HCT116 (cell line): ENCODE measurements around the gene SNX25. TPM values are rescaled to one million over a fixed set of nuclear protein-coding genes. Genes with fewer than 3 reads are reported as not detected.
A peak's percentile ranks its signal among the peaks of the same experiment; 100 is the strongest.

ENCODE experiments used
- ATAC-seq: fragments of 200-7000 bp; cut with Tn5 transposase; 2 replicates; pipeline ENCODE4 v1.9.1; 2020; ENCODE audit warnings: mild to moderate bottlenecking, moderate library complexity
- BruUV-seq: library from RNA; stranded (reverse); fragments of 400-500 nt; replicated peaks from 2 replicates; lab custom pipeline; 2021; lab: Mats Ljungman, UMichigan
- CTCF ChIA-PET: fragments of 300-600 bp; sonication (Branson Sonifier 250); formaldehyde crosslinking; loops from one replicate; lab custom pipeline; 2021; ENCODE audit warnings: antibody characterized with exemption; lab: Charles Lee
- POLR2A ChIA-PET: fragments of 300-600, 350-600 bp; sonication (Branson Sonifier 250); formaldehyde crosslinking; loops from one replicate; lab custom pipeline; 2021; ENCODE audit warnings: antibody characterized with exemption; lab: Charles Lee
- RAD21 ChIA-PET, 2 experiments: fragments of 300-600 bp; sonication (Branson Sonifier 250); formaldehyde crosslinking; loops; one replicate each; lab custom pipeline; 2023; ENCODE audit warnings: low total read pairs in 2 of 2; ENCODE audit not compliant: uncharacterized antibody in 2 of 2, unreplicated experiment in 2 of 2, low non-redundant PET in 1 of 2; lab: Charles Lee
- DNase-seq: peaks from one replicate; pipeline ENCODE4 v3.0.0-alpha.2; 2010; ENCODE audit warnings: low read depth, low spot score
- H2AFZ ChIP-seq: fragments of 200-600 bp; shearing (Covaris generic), sonication (generic); 2 replicates; pipeline ENCODE4 v1.6.1; 2017; ENCODE audit warnings: low read depth, mixed run types, mixed read lengths, antibody characterized with exemption, low read length; ENCODE audit not compliant: poor library complexity, severe bottlenecking
- H3K27ac ChIP-seq: 2 replicates; pipeline ENCODE4 v1.5.1; 2012; ENCODE audit warnings: low read depth, low read length
- H3K27me3 ChIP-seq: fragments of 200-600 bp; sonication (generic); 2 replicates; pipeline ENCODE4 v1.6.1; 2016; ENCODE audit warnings: mixed run types, low read length, mixed read lengths; ENCODE audit not compliant: insufficient read depth
- H3K36me3 ChIP-seq, 2 experiments: fragments of 200-500 bp in 1 of 2; fragments of 200-600 bp in 1 of 2; sonication (Bioruptor generic) in 1 of 2; sonication (generic) in 1 of 2; 2 replicates each; pipeline versions ENCODE4 v1.5.1 to v1.6.1; 2014 to 2016; ENCODE audit warnings: low read length in 2 of 2, inconsistent platforms in 1 of 2, mixed read lengths in 1 of 2, mixed run types in 1 of 2; ENCODE audit not compliant: insufficient read depth in 2 of 2, control insufficient read depth in 1 of 2
- H3K4me1 ChIP-seq, 2 experiments: fragments of 200-600 bp in 1 of 2; sonication (generic) in 1 of 2; 2 replicates each; pipeline versions ENCODE4 v1.5.1 to v1.6.1; 2012 to 2017; ENCODE audit warnings: low read length in 2 of 2, inconsistent platforms in 1 of 2, mild to moderate bottlenecking in 1 of 2, mixed read lengths in 1 of 2, mixed run types in 1 of 2, moderate library complexity in 1 of 2; ENCODE audit not compliant: insufficient read depth in 2 of 2, control insufficient read depth in 1 of 2
- H3K4me2 ChIP-seq: fragments of 200-600 bp; sonication (generic); 2 replicates; pipeline ENCODE4 v1.6.1; 2017; ENCODE audit warnings: mixed run types, low read length, mixed read lengths
- H3K4me3 ChIP-seq, 2 experiments: fragments of 200-600 bp in 1 of 2; sonication (generic) in 1 of 2; replicated peaks in 1 of 2; 2 replicates each; pipeline ENCODE4 v1.5.1; 2011 to 2016; ENCODE audit warnings: low read length in 2 of 2, control low read depth in 1 of 2, low read depth in 1 of 2, mild to moderate bottlenecking in 1 of 2, mixed read lengths in 1 of 2, mixed run types in 1 of 2
- H3K79me2 ChIP-seq: fragments of 200-600 bp; sonication (generic); 2 replicates; pipeline ENCODE4 v1.6.1; 2017; ENCODE audit warnings: mild to moderate bottlenecking, mixed run types, low read length, moderate library complexity, mixed read lengths; ENCODE audit not compliant: insufficient read depth
- H3K9ac ChIP-seq: fragments of 200-600 bp; sonication (generic); 2 replicates; pipeline ENCODE4 v1.6.1; 2016; ENCODE audit warnings: low read length, mixed read lengths
- H3K9me2 ChIP-seq: fragments of 200-600 bp; sonication (generic), shearing (Covaris generic); 2 replicates; pipeline ENCODE4 v1.6.1; 2017; ENCODE audit warnings: mixed run types, mild to moderate bottlenecking, moderate library complexity; ENCODE audit not compliant: insufficient read depth
- H3K9me3 ChIP-seq, 2 experiments: fragments of 200-500 bp in 1 of 2; fragments of 200-600 bp in 1 of 2; sonication (Bioruptor generic) in 1 of 2; sonication (generic) in 1 of 2; 2 replicates each; pipeline ENCODE4 v1.6.1; 2014 to 2017; ENCODE audit warnings: low read length in 2 of 2, mixed read lengths in 2 of 2, inconsistent platforms in 1 of 2, low read depth in 1 of 2, mild to moderate bottlenecking in 1 of 2, mixed run types in 1 of 2, moderate library complexity in 1 of 2; ENCODE audit not compliant: control insufficient read depth in 1 of 2, insufficient read depth in 1 of 2
- H4K20me1 ChIP-seq: fragments of 200-600 bp; sonication (generic), shearing (Covaris generic); 2 replicates; pipeline ENCODE4 v1.6.1; 2017; ENCODE audit warnings: mixed run types, mild to moderate bottlenecking, moderate library complexity; ENCODE audit not compliant: insufficient read depth
- ATF3 ChIP-seq: IDR thresholded peaks from 2 replicates; pipeline ENCODE4 v1.6.1; 2012
- CEBPB ChIP-seq: IDR thresholded peaks from 2 replicates; pipeline ENCODE4 v1.6.1; 2012; ENCODE audit warnings: low read depth
- EGR1 ChIP-seq: IDR thresholded peaks from 2 replicates; pipeline ENCODE4 v1.6.1; 2012; ENCODE audit warnings: low read depth
- ELF1 ChIP-seq: IDR thresholded peaks from 2 replicates; pipeline ENCODE4 v1.6.1; 2012; ENCODE audit warnings: low read depth, borderline replicate concordance
- EZH2 ChIP-seq: fragments of 200-600 bp; sonication (generic); IDR thresholded peaks from 2 replicates; pipeline ENCODE4 v1.6.1; 2017; ENCODE audit warnings: antibody characterized with exemption, mixed run types
- EZH2phosphoT487 ChIP-seq: fragments of 200-600 bp; IDR thresholded peaks from 2 replicates; pipeline ENCODE4 v1.6.1; 2018; ENCODE audit warnings: antibody characterized with exemption, borderline replicate concordance
- FOSL1 ChIP-seq: IDR thresholded peaks from 2 replicates; pipeline ENCODE4 v1.6.1; 2012; ENCODE audit warnings: low read depth
- JUND ChIP-seq: IDR thresholded peaks from 2 replicates; pipeline ENCODE4 v1.6.1; 2012
- MAX ChIP-seq: IDR thresholded peaks from 2 replicates; pipeline ENCODE4 v1.6.1; 2012
- POLR2AphosphoS5 ChIP-seq: IDR thresholded peaks from 2 replicates; pipeline ENCODE4 v1.6.1; 2011; ENCODE audit warnings: mild to moderate bottlenecking, low read depth, low read length, moderate library complexity
- RAD21 ChIP-seq: IDR thresholded peaks from 2 replicates; pipeline ENCODE4 v1.6.1; 2012; ENCODE audit warnings: low read depth, mild to moderate bottlenecking
- SIN3A ChIP-seq: IDR thresholded peaks from 2 replicates; pipeline ENCODE4 v1.6.1; 2012; ENCODE audit warnings: low read depth
- SP1 ChIP-seq: IDR thresholded peaks from 2 replicates; pipeline ENCODE4 v1.6.1; 2012; ENCODE audit warnings: low read depth
- SRF ChIP-seq: IDR thresholded peaks from 2 replicates; pipeline ENCODE4 v1.6.1; 2012; ENCODE audit warnings: low read depth
- TCF7L2 ChIP-seq: IDR thresholded peaks from 2 replicates; pipeline ENCODE4 v1.7.0; 2011; ENCODE audit warnings: borderline replicate concordance, inconsistent platforms; ENCODE audit not compliant: insufficient read depth, insufficient read length; ENCODE audit errors: extremely low read depth
- YY1 ChIP-seq: IDR thresholded peaks from 2 replicates; pipeline ENCODE4 v1.6.1; 2011; ENCODE audit warnings: low read length, low read depth, moderate library complexity, mild to moderate bottlenecking; ENCODE audit not compliant: insufficient replicate concordance; ENCODE audit errors: extremely low read depth
- ZBTB33 ChIP-seq: IDR thresholded peaks from 2 replicates; pipeline ENCODE4 v1.6.1; 2011; ENCODE audit warnings: mild to moderate bottlenecking, low read length, moderate library complexity; ENCODE audit not compliant: insufficient replicate concordance; ENCODE audit errors: extremely low read depth
- ZFX ChIP-seq: fragments of 450-650 bp; IDR thresholded peaks from 2 replicates; pipeline ENCODE4 v1.6.1; 2017
- ZNF274 ChIP-seq: fragments of 200-500 bp; sonication (Bioruptor generic); IDR thresholded peaks from 2 replicates; pipeline ENCODE4 v1.6.1; 2014; ENCODE audit warnings: mild to moderate bottlenecking, low read depth, low read length, inconsistent platforms
- intact Hi-C: fragments of 100-400 bp; cut with micrococcal nuclease; formaldehyde crosslinking; loops from 2 replicates; pipeline ENCODE4 v1.10.0; 2022
- total RNA-seq: library from RNA; stranded (reverse); gene quantifications from one replicate; pipeline ENCODE4 v1.2.1, GENCODE V29; 2021; ENCODE audit not compliant: unreplicated experiment

SNX25 gene
- total RNA-seq, 1 experiment from 2014 or later, result 20.9 TPM

GRCh38 chr4:185395956-185396723 is 186.7 kb downstream of the SNX25 start (continued):
- TF ChIP-seq YY1, result peak; percentile 97
- no peak for TF ChIP-seq EZH2
- peak; percentile 83 for TF ChIP-seq SP1
- TF ChIP-seq SIN3A, result peak; percentile 35; the same call in 1 of the 2 replicates
- TF ChIP-seq EZH2phosphoT487, result no peak
- TF ChIP-seq ZNF274, result no peak
- TF ChIP-seq, all 23 proteins: peak for 13

- H3K4me2 ChIP-seq, result peak within 1 kb of the TSS; percentile 86
- ATAC-seq, result peak; percentile 15
- TF ChIP-seq FOSL1, result no peak
- peak; percentile 91 for TF ChIP-seq POLR2AphosphoS5
- TF ChIP-seq TCF7L2, result no peak
- no peak for TF ChIP-seq CEBPB
- TF ChIP-seq JUND, result no peak
- no peak for TF ChIP-seq EZH2phosphoT487
- TF ChIP-seq EZH2, result no peak
- no peak for TF ChIP-seq ATF3
- no peak for TF ChIP-seq EGR1
- TF ChIP-seq SRF, result peak; percentile 21; the same call in 1 of the 2 replicates
- 0 out of 2 replicates have a peak, but pooled peaks have one; percentile 30 for TF ChIP-seq ELF1
- TF ChIP-seq ZBTB33, result no peak
- no peak for TF ChIP-seq MAX
- no peak for TF ChIP-seq RAD21
- no peak for TF ChIP-seq ZFX
Observed at GRCh38 chr4:185396724-185397385, 187.5 kb downstream of the SNX25 start, which contains the start of gene ANKRD37. TSS of gene ANKRD37 (plus strand) at chr4:185396841. CDS start at chr4:185396924, 83 bp downstream.

More at GRCh38 chr4:185396724-185397385, 187.5 kb downstream of the SNX25 start, which contains the start of gene ANKRD37:
- intact Hi-C loops, result loop anchor here (2.0 to 5.0 kb wide), 2 partner anchors 195 to 200 kb away; partner anchors contain the start of gene CFAP97
- H3K79me2 ChIP-seq, result no peaks in the 10 kb centered on the region
- H3K9me2 ChIP-seq, result no peaks in the 10 kb centered on the region
- no peak for DNase-seq
- no TSS peak for BruUV-seq
- CTCF ChIA-PET, result interaction anchor here (1.0 kb wide), 1 partner anchor 392 kb away, joined by 3 read pairs; no protein-coding TSS in a partner anchor
- peak within 1 kb of the TSS; percentile 57 to 61 for H3K4me3 ChIP-seq
- peak within 1 kb of the TSS; percentile 75 for H3K9ac ChIP-seq
- H4K20me1 ChIP-seq, result no peaks in the 10 kb centered on the region
- peak within 1 kb of the TSS; percentile 90 for H3K27ac ChIP-seq
- POLR2A ChIA-PET, result interaction anchor here (0.7 to 1.6 kb wide), 4 partner anchors 13 to 202 kb away, joined by 3 to 4 read pairs (median 4); partner anchors contain the start of gene UFSP2
- no peaks in the 10 kb centered on the region for H3K9me3 ChIP-seq
- peaks cover 11 to 29% of the 10 kb centered on the region in 2 experiments for H3K4me1 ChIP-seq
- peaks cover 7 to 12% of the 10 kb centered on the region in 2 experiments; a peak in 2 of 4 replicates for H3K36me3 ChIP-seq
- RAD21 ChIA-PET, result no interaction called here
- H3K27me3 ChIP-seq, result no peaks in the 10 kb centered on the region
- peak within 1 kb of the TSS; percentile 5 for H2AFZ ChIP-seq
